WERI-Rb-1 (cell line): ENCODE data around the gene TFDP2.
"Not testable (repeated sequence)": the region's sequence is repeated elsewhere in the genome, so short reads cannot be mapped to it uniquely, and the experiment has no call there.

Experiments used
- DNase-seq: peaks from one replicate; pipeline ENCODE4 v3.0.0-alpha.2; 2020
- H3K27ac ChIP-seq: fragments of 250-450 bp; sonication (Bioruptor Pico); 2 replicates; pipeline ENCODE4 v1.5.1; 2020; ENCODE audit warnings: mild to moderate bottlenecking, moderate library complexity
- H3K27me3 ChIP-seq: fragments of 250-450 bp; sonication (Bioruptor Pico); 2 replicates; pipeline ENCODE4 v1.5.1; 2021; ENCODE audit warnings: mild to moderate bottlenecking, low read depth, moderate library complexity; ENCODE audit not compliant: insufficient read depth, severe bottlenecking
- H3K36me3 ChIP-seq: fragments of 250-450 bp; sonication (Bioruptor Pico); 2 replicates; pipeline ENCODE4 v1.5.1; 2020; ENCODE audit warnings: mild to moderate bottlenecking, moderate library complexity
- H3K4me3 ChIP-seq: 2 replicates; pipeline ENCODE4 v1.5.1; 2011; ENCODE audit warnings: low read depth, mild to moderate bottlenecking, control low read depth, low read length
- H3K9me3 ChIP-seq: fragments of 250-450 bp; sonication (Bioruptor Pico); 2 replicates; pipeline ENCODE4 v1.5.1; 2021; ENCODE audit warnings: mild to moderate bottlenecking, moderate library complexity; ENCODE audit not compliant: severe bottlenecking
- CTCF ChIP-seq: IDR thresholded peaks from 2 replicates; pipeline ENCODE4 v1.5.1; 2011; ENCODE audit warnings: low read depth, mild to moderate bottlenecking, control low read depth, inconsistent platforms, low read length

Gene TFDP2

GRCh38 chr3:141933421-141934300, 215.7 kb downstream of the TFDP2 start:
- no peak for TF ChIP-seq CTCF
- no peaks in the 10 kb centered on the region for H3K27me3 ChIP-seq
- no peak overlapping the region for H3K4me3 ChIP-seq
- DNase-seq, result no peak
- H3K9me3 ChIP-seq, result no peaks in the 10 kb centered on the region
- H3K27ac ChIP-seq, result no peak overlapping the region
- H3K36me3 ChIP-seq, result no peaks in the 10 kb centered on the region

GRCh38 chr3:141930801-141931200, 218.5 kb downstream of the TFDP2 start:
- no peak for TF ChIP-seq CTCF
- Histone ChIP-seq H3K36me3 (no peaks in the 10 kb centered on the region), H3K9me3 (no peaks in the 10 kb centered on the region), H3K27me3 (no peaks in the 10 kb centered on the region), H3K4me3 (no peak overlapping the region), H3K27ac (no peak overlapping the region)
- DNase-seq, result no peak

GRCh38 chr3:141929341-141929995, 219.9 kb downstream of the TFDP2 start:
- no peak overlapping the region for H3K27ac ChIP-seq
- no peak for TF ChIP-seq CTCF
- H3K4me3 ChIP-seq, result no peak overlapping the region
- no peaks in the 10 kb centered on the region; the same call in 1 of the 2 replicates for H3K36me3 ChIP-seq
- H3K9me3 ChIP-seq, result no peaks in the 10 kb centered on the region
- no peak for DNase-seq
- H3K27me3 ChIP-seq, result no peaks in the 10 kb centered on the region

- peaks cover 2% of the 10 kb centered on the region for H3K36me3 ChIP-seq
- H3K4me3 ChIP-seq, result no peak overlapping the region
- no peaks in the 10 kb centered on the region for H3K9me3 ChIP-seq
- H3K27ac ChIP-seq, result no peak overlapping the region
- DNase-seq, result peak; percentile 50
- H3K27me3 ChIP-seq, result no peaks in the 10 kb centered on the region
- no peak for TF ChIP-seq CTCF
These were observed 220.6 kb downstream of the TFDP2 start for GRCh38 chr3:141928631-141929270.

GRCh38 chr3:141926929-141927328, 222.4 kb downstream of the TFDP2 start:
- DNase-seq, result no peak
- no peak overlapping the region for H3K27ac ChIP-seq
- H3K36me3 ChIP-seq, result peaks cover 9% of the 10 kb centered on the region
- TF ChIP-seq CTCF, result no peak
- H3K9me3 ChIP-seq, result no peaks in the 10 kb centered on the region
- no peaks in the 10 kb centered on the region for H3K27me3 ChIP-seq
- H3K4me3 ChIP-seq, result no peak overlapping the region

- H3K4me3 ChIP-seq, H3K27me3 ChIP-seq, DNase-seq, H3K9me3 ChIP-seq, H3K27ac ChIP-seq: not testable (repeated sequence)
- peaks cover 14% of the 10 kb centered on the region for H3K36me3 ChIP-seq
These were observed 223.7 kb downstream of the TFDP2 start for GRCh38 chr3:141925677-141926076.
